ENCODE measurements around the gene FBXL16.
"Not testable (repeated sequence)": the region's sequence is repeated elsewhere in the genome, so short reads cannot be mapped to it uniquely, and the experiment has no call there.

The FBXL16 gene

DNA sequence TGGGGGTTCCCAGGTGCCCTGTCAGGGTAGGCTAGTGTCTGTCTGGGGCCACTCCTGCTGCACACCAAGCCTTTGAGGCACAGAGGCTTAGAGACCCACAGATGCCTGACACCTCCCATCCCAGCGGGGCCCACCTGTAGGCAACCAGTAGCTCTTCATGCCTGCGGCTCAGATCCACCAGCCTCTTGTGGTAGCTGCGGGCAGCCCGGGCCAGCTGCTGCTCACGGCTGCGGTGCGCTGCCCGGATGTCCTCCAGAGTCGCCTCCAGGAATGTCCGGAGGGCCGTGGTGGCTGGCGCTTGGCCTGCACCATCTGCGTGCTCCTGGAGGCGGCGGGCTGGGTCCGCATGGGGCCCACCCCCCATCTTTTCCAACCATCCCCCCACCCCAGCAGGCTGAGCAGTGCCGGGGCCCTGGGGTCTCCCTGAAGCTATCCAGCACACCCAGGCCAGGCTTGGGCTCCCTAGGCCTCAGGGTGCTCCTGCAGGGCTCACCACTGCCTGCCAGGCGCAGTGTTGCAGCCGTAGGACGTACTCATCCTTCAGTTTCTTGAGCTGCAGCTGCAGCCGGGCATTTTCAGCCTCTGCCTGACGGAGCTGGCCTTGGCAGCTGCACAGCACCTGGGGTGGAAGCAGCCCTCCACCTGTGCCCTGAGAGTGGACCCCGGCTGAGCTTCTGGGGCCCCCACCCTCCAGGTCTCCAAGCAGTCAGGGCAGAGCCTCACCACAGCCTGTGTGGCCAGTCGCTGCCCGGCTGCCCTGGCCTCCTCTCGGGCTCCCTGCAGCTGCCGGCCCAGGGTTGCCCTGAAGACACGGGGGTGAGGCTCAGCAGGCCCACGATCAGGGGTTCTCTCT lies 18.8 kb upstream of the FBXL16 start:
- DNase-seq (ENCODE audit: low read depth in 1 of 2, low spot score in 1 of 2), result no peak

DNA sequence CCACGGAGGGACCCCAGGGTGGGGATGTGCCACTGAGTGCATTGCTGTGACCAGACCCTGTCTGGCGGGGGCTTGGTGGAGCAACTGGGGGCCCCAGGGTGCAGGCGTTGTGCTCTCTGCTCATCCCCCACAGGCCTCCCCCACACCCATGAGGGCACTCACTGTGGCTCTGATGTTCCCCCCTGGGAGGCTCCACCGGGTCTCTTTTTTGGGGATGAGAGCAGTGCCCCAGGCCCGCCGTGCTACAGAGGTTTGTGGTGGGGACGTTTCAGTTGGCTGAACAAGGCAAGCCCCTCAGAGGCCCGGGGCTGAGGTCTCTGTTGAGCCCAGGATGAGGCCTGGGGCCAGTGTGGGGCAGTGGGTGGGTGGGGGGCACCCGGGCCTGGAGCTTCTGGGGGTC lies 18.1 kb upstream of the FBXL16 start:
- no peak for DNase-seq (ENCODE audit: low read depth in 1 of 2, low spot score in 1 of 2)

DNA sequence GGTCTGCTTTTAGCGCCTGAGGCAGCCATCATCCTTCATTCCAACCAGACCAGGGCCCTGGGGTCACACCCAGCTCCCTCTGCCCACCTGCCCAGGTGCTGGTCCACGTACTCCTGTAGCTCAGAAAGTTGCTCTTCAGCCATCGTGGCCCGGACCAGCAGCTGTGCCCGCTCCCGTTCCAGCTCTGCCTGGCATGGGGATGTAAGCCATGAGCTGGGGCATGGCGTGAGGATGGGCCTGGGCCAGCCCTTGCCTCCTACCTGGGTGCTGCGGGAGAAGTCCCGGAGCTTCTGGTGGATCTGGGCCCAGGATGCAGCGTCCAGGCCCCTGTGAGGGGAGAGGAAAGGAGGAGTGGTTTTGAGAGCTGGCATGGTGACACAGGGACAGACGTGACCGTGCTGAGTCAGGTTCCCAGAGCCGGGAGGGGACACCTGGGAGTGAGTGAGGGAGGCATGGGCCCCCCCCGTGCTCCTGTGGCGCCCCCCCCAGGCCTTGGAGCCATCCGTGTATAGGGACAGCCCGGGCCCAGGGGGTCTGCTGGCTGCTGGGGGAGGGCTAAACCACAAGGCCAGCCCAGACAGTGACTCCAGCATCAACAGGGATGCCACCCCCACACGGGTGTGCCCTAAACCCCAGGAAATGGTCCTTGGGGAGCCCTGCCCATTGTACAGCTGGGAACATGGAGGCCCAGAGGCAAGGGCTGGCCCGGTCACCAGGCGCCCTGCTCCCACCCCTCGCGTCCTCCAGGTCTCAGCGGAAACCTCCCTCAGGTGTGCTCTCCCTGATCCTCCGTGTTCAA lies 17.4 kb upstream of the FBXL16 start:
- DNase-seq (ENCODE audit: low read depth in 1 of 2, low spot score in 1 of 2), result no peak

DNA sequence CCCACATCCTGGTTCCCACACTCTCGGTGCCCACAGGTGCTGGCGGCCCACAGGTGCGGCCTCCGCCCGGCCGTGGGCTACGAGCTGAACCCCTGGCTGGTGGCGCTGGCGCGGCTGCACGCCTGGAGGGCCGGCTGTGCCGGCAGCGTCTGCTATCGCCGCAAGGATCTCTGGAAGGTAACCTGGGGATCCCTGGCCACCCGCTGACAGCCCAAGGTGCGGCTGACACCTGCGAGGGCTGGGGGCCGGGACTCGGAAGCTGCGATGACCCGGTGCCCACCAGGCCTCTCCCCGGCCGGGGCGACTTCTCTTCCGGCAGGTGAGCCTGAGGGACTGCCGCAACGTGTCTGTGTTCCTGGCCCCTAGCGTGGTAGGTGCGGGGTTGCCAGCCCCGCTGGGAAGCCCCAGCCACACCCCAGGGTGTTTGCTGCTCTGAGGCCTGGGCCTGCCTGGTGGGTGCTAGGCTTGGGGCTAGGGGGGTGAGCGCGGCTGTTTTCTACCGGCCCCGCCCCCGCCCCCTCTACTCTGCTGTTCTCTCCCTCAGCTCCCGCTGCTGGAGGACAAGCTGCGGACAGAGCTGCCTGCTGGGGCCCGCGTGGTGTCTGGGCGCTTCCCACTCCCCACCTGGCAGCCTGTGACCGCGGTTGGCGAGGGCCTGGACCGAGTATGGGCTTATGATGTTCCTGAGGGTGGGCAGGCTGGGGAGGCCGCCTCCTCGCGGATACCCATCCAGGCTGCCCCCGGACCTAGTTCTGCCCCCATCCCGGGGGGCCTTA lies 16.4 kb upstream of the FBXL16 start:
- no peak for DNase-seq (ENCODE audit: low read depth in 1 of 2, low spot score in 1 of 2)

DNA sequence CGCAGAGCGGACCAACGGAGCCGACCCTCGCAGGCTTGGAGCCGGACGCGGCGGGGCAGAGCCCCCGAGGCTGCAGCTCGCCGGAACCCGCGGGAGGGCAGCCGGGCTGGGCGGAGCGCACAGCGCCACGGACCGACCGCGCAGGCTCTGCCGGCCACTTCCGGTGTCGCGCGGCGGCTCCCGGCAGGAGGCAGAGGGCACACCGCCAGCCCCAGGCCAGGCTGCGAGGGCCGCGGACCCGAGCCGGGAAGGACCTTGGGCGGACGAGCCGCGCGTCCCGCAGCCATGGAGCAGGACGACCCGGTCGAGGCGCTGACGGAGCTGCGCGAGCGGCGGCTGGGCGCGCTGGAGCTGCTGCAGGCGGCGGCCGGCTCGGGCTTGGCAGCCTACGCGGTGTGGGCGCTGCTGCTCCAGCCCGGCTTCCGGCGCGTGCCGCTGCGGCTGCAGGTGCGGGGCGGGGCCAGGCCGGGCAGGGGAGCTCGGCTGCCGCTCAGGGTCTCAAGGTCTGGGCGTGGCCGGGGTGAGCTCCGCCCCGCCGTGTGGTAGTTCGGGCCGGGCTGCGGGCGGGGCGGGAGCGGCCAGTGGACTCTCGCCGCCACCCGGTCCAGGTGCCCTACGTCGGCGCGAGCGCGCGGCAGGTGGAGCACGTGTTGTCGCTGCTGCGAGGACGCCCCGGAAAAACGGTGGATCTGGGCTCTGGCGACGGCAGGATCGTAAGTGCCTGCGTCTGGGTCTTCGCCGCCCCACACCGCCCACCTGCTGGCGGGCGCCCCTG lies 15.6 kb upstream of the FBXL16 start, which contains the start of gene ANTKMT:
ANTKMT (plus strand) TSS at position 157 of the 775 bp plus-strand sequence; CDS start at position 286, 129 bp downstream.
- peak in 1 of 2 donors; percentile 58 for DNase-seq (ENCODE audit: low read depth in 1 of 2, low spot score in 1 of 2)

DNA sequence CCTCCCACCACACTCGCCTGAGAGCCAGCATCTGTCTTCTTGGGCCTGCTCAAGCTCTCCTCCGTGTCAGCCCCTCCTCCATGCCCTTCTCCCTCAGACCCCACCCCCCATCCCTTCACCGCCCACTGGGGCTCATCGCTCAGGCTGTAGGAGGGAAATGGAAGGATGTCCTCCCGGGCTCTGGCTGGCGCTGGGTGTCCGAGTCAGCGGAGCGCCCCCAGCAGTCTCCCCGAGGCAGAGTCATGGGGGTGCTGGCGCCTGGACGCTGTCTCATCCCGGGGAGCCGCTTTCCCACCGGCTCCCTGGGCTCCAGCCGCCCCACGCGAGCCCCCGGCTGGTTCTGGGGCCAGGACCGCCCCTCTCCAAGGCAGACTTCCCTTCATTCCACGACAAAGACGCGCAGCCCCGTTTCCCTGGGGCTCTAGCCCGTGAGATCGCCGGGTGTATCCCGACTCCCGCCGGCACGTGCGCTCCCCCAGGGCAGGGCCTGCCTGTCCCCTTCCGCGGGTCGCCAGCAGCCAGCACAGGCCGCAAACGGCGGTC lies 14.9 kb upstream of the FBXL16 start:
- DNase-seq (ENCODE audit: low read depth in 1 of 2, low spot score in 1 of 2), result no peak

DNA sequence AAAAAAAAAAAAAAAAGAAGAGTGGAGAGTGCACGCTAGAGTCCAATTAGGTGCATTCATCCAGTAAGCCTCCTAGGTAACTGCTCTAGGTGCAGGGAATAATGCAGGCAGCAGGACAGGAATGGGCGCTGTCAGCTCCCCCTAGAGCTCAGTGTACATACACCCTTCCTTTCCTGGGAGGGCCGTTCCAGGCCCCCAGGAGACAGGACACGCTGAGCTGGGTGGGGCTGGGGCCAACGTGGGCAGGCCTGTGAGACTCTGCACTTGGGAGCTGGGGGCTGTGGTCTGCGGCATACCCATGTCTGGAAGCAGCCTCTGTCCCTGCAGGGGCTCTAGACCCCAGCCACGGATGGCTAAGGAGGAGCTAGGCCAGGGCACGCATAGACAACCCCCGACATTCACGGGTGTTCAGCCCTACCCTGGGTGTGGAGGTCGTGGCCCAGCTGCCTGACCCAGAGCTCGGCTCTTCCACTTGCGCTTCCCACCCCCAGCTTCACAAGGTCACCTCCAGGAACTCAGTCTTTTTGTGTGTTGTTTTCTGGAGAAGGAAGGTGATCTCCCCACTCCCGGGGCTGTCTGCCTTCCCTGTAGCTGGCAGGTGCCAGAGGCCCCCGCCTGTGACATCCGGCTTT lies 14.3 kb upstream of the FBXL16 start:
- DNase-seq (ENCODE audit: low read depth in 1 of 2, low spot score in 1 of 2), result no peak

DNA sequence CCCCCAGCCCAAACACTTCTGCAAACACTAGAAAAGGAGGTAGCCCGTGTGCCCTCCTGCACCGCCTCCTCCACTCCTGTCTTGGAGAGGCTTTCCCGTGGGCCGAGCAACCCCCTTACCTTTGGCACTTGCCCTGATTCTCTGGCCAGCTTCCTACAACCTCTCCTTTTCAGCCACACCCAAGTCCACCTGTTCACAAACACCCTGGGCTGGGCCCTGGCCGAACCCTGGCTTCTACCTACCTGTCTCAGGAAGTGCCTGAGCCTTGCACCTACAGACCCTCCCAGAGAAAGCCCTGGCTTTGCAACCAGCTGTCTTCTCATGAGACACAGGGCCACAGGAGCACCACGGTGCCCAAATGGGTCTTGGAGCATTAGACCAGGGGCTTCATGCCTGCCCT lies 13.3 kb upstream of the FBXL16 start:
- no peak for DNase-seq (ENCODE audit: low read depth in 1 of 2, low spot score in 1 of 2)

DNA sequence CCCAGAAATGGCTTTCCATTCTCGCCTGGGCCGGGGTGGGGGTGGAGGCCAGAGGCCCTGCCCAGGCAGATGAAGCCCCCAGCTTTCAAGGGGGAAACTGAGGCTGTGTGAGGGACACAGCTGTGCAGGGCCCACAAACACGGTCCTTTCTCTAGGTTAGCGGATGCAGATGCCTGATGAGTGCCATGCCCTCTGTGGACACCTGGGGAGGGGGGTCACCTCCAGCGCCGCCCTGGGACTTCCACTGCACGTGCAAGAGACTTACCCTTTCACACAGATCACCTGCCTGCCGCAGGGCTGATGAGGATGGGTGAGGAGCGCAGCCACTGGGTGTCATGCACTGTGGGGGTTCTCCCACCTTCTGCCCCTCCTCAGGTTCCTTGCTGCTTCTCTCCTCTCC lies 12.8 kb upstream of the FBXL16 start:
- no peak for DNase-seq (ENCODE audit: low read depth in 1 of 2, low spot score in 1 of 2)

DNA sequence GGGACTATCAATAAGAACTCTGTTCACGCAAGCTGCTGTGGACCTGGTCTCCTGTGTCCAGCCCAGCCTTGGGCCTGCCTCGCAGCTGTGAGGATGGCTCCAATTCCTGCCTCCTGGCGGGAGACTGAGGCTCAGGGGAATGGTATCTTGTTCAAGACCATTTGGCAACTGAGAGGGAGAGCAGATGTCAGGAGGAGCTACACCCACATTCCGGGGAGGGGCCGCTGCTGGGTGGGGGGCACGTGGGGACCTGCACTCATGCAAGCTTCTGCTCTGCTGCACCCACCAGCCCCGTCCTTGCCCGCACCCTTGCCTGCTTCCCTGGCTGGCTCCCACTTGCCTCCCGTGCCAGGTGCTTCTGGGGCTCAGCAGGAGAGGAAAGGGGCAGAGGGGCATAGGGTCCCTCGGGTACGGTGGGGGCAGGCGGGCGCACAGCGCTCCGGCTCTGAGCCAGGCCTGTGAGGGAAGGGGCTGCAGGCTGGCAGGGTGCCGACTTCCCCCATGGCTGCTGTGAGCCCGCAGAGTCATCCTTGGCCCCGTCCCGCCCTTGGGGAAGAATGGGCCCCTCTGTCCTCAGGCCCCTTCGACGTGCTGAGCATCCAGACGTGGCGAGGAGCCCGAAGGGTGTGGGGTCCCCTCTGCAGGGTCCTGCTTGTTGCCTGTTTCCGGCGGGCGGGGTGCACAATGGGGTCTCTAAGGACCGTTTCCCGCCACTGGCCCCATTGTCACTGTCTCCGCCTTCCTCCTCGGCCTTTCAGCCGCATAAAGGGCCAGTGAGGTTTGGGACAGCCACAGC lies 12.0 kb upstream of the FBXL16 start:
- no peak for DNase-seq (ENCODE audit: low read depth in 1 of 2, low spot score in 1 of 2)

DNA sequence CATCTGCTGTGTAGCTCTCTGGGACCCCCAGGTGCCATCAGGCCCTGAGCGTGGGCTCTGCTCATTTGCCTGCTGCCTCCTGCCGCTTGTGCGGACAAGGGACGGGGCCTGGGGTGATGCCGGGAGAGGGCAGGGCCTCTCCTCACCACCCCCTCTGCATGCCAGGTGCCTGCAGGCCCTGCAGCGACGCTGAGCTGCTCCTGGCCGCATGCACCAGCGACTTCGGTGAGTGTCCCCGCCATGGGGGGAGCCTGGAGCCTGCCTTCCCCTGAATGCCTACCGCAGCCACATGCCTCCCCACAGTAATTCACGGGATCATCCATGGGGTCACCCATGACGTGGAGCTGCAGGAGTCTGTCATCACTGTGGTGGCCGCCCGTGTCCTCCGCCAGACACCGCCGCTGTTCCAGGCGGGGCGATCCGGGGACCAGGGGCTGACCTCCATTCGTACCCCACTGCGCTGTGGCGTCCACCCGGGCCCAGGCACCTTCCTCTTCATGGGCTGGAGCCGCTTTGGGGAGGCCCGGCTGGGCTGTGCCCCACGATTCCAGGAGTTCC lies 11.2 kb upstream of the FBXL16 start:
- no peak for DNase-seq (ENCODE audit: low read depth in 1 of 2, low spot score in 1 of 2)

DNA sequence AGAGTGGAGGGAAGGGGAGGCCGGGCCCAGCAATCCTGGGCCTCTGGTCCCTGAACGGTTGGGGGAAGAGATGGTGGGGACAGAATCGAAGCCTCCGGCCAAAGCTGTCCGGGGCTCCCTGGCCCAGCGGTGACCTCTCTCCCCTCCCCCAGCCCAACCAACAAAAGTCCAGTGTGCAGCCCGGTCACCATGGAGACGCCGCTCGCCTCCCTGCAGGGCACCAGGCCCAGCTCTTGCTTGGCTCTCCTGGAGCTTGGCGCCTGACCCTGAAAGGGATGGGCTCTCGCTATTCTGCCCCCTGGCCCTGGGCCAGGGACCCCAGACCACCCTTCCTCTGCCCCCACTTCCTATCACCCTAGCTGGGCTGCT lies 10.6 kb upstream of the FBXL16 start:
- DNase-seq (ENCODE audit: low read depth in 1 of 2, low spot score in 1 of 2), result no peak

DNA sequence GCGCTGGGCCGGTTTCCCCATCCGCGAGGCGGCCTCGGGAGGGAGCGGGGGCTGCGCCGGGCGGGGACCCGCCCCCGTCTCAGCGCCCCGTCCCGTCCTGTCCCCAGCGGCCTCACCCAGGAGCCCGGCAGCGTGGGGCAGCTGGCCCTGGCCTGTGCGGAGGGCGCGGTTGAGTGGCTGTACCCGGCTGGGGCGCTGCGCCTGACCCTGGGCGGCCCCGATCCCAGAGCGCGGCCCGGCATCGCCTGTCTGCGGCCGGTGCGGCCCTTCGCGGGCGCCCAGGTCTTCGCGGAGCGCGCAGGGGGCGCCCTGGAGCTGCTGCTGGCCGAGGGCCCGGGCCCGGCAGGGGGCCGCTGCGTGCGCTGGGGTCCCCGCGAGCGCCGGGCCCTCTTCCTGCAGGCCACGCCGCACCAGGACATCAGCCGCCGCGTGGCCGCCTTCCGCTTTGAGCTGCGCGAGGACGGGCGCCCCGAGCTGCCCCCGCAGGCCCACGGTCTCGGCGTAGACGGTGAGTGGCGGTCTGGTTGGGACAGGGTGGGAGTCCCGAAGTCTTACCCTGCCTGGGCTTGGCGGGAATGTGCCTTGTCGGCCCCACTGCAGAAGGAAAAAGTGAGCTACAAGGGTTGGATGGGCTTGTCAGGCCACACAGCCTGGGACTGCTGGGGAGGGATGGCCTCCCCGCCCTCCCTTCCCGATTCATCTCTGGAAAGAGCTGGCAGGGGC lies 10.0 kb upstream of the FBXL16 start:
- DNase-seq (ENCODE audit: low read depth in 1 of 2, low spot score in 1 of 2), result no peak

DNA sequence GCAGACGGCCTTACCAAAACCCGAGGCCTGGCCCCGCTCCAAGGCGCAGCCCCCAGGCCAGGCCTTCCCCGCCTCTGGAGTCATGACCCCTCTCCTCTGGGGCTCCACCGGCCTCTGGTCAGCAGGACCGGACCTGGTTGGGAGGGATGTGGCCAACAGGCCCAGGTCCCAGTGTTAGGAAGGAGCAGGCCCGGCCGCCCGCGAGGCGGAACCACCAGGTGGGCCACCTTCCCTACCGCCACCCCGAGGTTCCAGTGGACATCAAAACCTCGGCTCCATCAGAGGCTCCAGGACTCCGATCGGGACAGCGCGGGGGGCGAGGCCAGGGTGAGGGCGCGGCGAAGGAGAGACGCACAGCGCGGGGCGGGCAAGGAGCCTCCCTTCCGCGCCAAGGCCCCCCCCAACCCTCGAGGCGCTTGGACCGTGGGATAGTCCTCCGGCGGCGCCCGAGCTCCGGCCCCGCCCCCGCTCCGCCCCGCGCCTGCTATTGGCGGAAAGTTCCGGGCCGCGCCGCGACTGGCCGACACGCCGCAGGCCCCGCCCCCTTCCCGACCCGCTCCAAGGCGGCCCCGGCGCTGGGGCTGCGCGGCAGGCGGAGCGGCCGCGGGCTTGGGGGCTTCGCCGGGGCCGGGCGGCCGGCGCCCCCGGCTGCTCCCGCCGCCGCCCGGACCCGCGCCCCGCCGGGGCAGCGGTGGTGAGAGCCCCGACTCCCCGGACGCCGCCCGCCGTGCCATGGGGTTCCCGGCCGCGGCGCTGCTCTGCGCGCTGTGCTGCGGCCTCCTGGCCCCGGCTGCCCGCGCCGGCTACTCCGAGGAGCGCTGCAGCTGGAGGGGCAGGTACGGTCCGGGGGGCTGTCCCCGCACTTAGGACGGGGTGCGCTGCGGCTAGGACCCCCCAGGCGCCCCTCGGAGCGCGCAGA lies 9.2 kb upstream of the FBXL16 start, which contains the start of gene METRN:
METRN (plus strand) TSS at position 561 of the 919 bp plus-strand sequence; CDS start at position 733, 172 bp downstream.
- peak; percentile 76 to 81 for DNase-seq (ENCODE audit: low read depth in 1 of 2, low spot score in 1 of 2)

DNA sequence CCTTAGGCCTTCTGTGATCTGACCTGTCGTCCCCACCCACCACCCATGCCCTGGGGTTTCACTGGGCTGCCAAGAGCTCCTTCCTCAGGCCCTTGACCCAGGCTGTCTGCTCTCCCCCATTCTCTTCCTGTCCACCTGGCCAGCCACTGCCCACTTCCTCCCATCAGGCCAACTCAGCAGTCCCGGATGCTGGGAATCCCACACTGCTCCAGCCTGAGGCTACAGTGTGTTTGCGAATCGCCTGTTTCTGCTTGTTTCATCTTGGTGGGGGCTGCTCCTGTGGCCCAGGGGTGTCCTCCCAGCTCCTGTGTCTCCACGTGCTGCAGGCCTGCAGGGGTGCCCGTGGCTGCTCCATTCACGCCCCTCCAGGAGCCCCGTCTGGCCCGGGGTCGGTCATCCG lies 8.5 kb upstream of the FBXL16 start:
- DNase-seq (ENCODE audit: low read depth in 1 of 2, low spot score in 1 of 2), result no peak

DNA sequence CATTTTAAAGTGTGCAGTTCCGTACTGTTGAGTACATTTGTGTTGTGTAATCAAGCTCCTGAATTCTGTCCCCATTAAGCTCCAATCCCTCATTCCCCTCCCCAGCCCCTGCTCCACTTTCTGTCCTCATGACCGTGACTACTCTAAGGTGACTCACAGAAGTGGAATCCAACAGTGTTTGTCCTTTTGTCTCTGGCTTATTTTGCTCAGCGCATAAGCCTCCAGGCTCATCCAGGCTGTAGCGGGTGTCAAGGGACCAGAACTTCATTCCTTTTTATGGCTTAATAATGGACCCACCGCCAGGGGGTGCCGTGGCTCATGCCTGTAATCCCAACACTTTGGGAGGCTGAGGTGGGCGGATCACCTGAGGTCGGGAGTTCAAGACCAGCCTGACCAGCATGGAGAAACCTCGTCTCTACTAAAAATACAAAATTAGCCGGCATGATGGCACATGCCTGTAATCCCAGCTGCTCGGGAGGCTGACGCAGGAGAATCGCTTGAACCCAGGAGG lies 7.2 kb upstream of the FBXL16 start:
- not testable (repeated sequence) for DNase-seq (ENCODE audit: low read depth in 1 of 2, low spot score in 1 of 2)

All from activated CD4-positive, alpha-beta T cell treated with anti-CD3 and anti-CD28 coated beads, Interleukin-2, amount 50 U/mL, for 24 hours (primary cell).